ENCODE measurements around the gene SLC16A6.
"Not testable (repeated sequence)": the region's sequence is repeated elsewhere in the genome, so short reads cannot be mapped to it uniquely, and the experiment has no call there.

Gene SLC16A6

GRCh38 chr17:68255731-68256538 is 35.0 kb downstream of the SLC16A6 start:
- FAIRE-seq (peak; percentile 76), DNase-seq (ENCODE audit: insufficient read length, low spot score) (no peak)
- TF ChIP-seq SPI1 (IDR thresholded peaks at IDR 0.05; ENCODE audit: low read depth, low read length) (no peak), POLR2AphosphoS5 (IDR thresholded peaks at IDR 0.05; ENCODE audit: low read depth, low read length) (no peak), PAX5 (IDR thresholded peaks at IDR 0.05; ENCODE audit: insufficient read depth, low read length, severe bottlenecking) (no peak), POU2F2 (IDR thresholded peaks at IDR 0.05; ENCODE audit: low read depth, low read length) (no peak), POLR2A (IDR thresholded peaks at IDR 0.05; ENCODE audit: low read depth, low read length) (no peak), TAF1 (IDR thresholded peaks at IDR 0.05; ENCODE audit: low read depth, low read length) (no peak)

GRCh38 chr17:68255151-68255550 is 35.8 kb downstream of the SLC16A6 start:
- TF ChIP-seq SPI1 (IDR thresholded peaks at IDR 0.05; ENCODE audit: low read depth, low read length) (no peak), POU2F2 (IDR thresholded peaks at IDR 0.05; ENCODE audit: low read depth, low read length) (no peak), PAX5 (IDR thresholded peaks at IDR 0.05; ENCODE audit: insufficient read depth, low read length, severe bottlenecking) (no peak), TAF1 (IDR thresholded peaks at IDR 0.05; ENCODE audit: low read depth, low read length) (no peak), POLR2AphosphoS5 (IDR thresholded peaks at IDR 0.05; ENCODE audit: low read depth, low read length) (no peak), POLR2A (IDR thresholded peaks at IDR 0.05; ENCODE audit: low read depth, low read length) (no peak)
- DNase-seq (ENCODE audit: insufficient read length, low spot score) (no peak), FAIRE-seq (no peak)

DNA sequence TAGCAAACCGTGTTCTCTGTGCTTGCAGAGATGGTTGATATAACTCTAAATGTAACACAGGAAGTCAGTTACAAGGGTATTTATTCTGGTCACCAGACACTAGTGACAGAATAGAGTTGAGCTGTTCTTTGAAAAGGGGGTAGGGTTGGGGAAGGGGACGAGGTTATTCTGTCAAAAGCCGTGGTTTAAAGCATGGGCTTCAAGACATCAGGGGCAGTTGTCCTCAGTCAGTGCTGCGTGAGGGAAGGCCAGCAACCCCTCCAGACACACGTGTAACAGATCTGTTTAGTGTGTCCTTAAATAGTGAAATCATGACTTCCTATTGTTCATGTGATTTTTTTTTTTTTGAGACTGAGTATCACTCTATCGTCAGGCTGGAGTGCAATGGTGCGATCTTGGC is 37.5 kb downstream of the SLC16A6 start:
- FAIRE-seq = peak; percentile 74
- not testable (repeated sequence) for DNase-seq (ENCODE audit: insufficient read length, low spot score)

DNA sequence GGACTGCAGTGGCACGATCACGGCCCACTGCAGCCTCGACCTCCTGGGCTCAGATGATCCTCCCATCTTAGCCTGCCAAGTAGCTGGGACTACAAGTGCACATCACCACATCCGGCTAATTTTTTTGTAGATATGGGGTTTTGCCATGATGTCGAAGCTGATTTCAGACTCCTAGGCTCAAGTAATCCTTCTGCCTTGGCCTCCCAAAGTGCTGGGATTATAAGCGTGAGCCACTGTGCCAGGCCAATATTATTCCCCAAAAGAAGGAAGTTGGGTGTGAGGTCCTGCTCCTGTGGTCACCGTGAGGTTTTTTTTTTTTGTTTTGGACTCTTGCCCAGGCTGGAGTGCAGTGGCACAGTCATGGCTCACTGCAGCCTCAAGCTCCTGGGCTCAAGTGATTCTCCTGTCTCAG is 41.6 kb downstream of the SLC16A6 start:
- TF ChIP-seq TAF1 (IDR thresholded peaks at IDR 0.05; ENCODE audit: low read depth, low read length) (no peak), POU2F2 (IDR thresholded peaks at IDR 0.05; ENCODE audit: low read depth, low read length) (no peak), SPI1 (IDR thresholded peaks at IDR 0.05; ENCODE audit: low read depth, low read length) (no peak), PAX5 (IDR thresholded peaks at IDR 0.05; ENCODE audit: insufficient read depth, low read length, severe bottlenecking) (no peak), POLR2AphosphoS5 (IDR thresholded peaks at IDR 0.05; ENCODE audit: low read depth, low read length) (no peak), POLR2A (IDR thresholded peaks at IDR 0.05; ENCODE audit: low read depth, low read length) (no peak)
- DNase-seq (ENCODE audit: insufficient read length, low spot score) (no peak), FAIRE-seq (no peak)

DNA sequence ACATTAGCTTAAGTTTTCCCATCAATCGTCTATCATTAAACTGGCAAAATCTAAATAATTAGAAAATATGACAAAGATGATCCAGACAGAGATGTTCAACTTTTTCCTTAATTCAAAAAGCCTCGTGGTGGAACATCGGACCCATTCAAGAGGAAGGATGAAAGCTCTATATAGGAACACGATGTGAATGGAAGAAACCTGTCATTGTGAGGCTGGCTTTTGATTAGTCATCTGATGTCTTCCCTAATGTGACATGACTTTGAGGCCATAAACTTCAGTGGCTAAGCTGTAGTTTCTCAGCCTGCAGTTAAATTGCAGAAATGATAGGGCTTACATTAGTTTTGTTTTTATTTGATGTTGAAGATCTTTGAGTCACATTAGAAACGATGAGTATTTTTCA is 42.0 kb downstream of the SLC16A6 start:
- TF ChIP-seq POLR2A (IDR thresholded peaks at IDR 0.05; ENCODE audit: low read depth, low read length) (no peak; the same call in 1 of the 2 replicates), POU2F2 (IDR thresholded peaks at IDR 0.05; ENCODE audit: low read depth, low read length) (no peak), PAX5 (IDR thresholded peaks at IDR 0.05; ENCODE audit: insufficient read depth, low read length, severe bottlenecking) (no peak), POLR2AphosphoS5 (IDR thresholded peaks at IDR 0.05; ENCODE audit: low read depth, low read length) (no peak), TAF1 (IDR thresholded peaks at IDR 0.05; ENCODE audit: low read depth, low read length) (no peak), SPI1 (IDR thresholded peaks at IDR 0.05; ENCODE audit: low read depth, low read length) (no peak)
- no peak for FAIRE-seq
- DNase-seq (ENCODE audit: insufficient read length, low spot score) = no peak

- TF ChIP-seq POU2F2 (IDR thresholded peaks at IDR 0.05; ENCODE audit: low read depth, low read length) (no peak), POLR2AphosphoS5 (IDR thresholded peaks at IDR 0.05; ENCODE audit: low read depth, low read length) (0 out of 2 replicates have a peak, but pooled peaks have one; percentile 3), POLR2A (IDR thresholded peaks at IDR 0.05; ENCODE audit: low read depth, low read length) (peak; percentile 38), TAF1 (IDR thresholded peaks at IDR 0.05; ENCODE audit: low read depth, low read length) (no peak), PAX5 (IDR thresholded peaks at IDR 0.05; ENCODE audit: insufficient read depth, low read length, severe bottlenecking) (no peak)
- FAIRE-seq (no peak), DNase-seq (ENCODE audit: insufficient read length, low spot score) (no peak)
Measured at GRCh38 chr17:68248199-68248825, 42.6 kb downstream of the SLC16A6 start.

DNA sequence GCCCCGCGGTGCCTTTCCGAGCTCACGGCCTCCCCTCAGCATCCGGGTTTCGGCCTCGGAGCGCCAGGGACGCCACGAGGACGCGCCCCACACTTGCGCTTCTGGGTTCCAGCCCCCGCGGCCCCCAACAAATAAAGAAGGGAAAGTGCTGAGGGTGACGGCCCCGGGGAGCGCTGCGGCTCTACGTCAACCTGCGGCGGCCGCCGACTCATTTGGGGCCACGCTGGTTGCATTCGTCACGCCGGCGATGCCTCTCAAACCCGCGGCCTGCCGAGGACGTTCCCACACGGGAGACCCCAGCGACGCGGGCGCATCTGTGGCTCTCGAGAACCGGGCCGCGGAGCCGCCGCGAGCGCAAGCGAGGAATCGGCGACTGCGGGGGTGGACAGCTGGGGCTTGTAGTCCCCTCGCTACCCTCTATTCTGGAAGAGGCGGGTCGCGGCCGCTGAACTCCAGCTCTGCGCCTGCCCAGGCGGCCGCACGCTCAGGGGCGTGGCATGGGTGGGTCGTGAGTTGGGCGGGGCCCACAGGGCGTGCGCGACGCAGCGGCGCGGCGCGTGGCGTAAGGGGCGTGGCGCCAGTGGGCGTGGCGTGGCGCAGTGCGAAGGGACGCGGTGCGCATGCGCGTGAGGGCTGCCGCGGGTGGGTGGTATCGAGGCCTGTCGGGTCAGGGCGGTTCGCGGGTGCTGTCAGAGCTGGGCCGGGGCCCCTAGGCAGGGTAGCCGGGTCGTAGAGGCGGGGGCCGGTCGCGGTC is 43.3 kb downstream of the SLC16A6 start, which contains the start of gene AMZ2:
Gene AMZ2, plus strand, starts transcription at position 599 of the 754 bp plus-strand sequence. CDS start 2,145 bp downstream, outside the sequence.
- FAIRE-seq (peak; percentile 100), DNase-seq (ENCODE audit: insufficient read length, low spot score) (peak; percentile 75)
- TF ChIP-seq PAX5 (IDR thresholded peaks at IDR 0.05; ENCODE audit: insufficient read depth, low read length, severe bottlenecking) (peak; percentile 24), POLR2A (IDR thresholded peaks at IDR 0.05; ENCODE audit: low read depth, low read length) (peak; percentile 54), TAF1 (IDR thresholded peaks at IDR 0.05; ENCODE audit: low read depth, low read length) (peak; percentile 41; the same call in 1 of the 2 replicates), POU2F2 (IDR thresholded peaks at IDR 0.05; ENCODE audit: low read depth, low read length) (no peak; the same call in 1 of the 2 replicates), SPI1 (IDR thresholded peaks at IDR 0.05; ENCODE audit: low read depth, low read length) (no peak), POLR2AphosphoS5 (IDR thresholded peaks at IDR 0.05; ENCODE audit: low read depth, low read length) (peak; percentile 86)

GRCh38 chr17:68246271-68247028 is 44.5 kb downstream of the SLC16A6 start:
- FAIRE-seq (no peak), DNase-seq (ENCODE audit: insufficient read length, low spot score) (no peak)
- TF ChIP-seq POU2F2 (IDR thresholded peaks at IDR 0.05; ENCODE audit: low read depth, low read length) = no peak
- TF ChIP-seq SPI1 (IDR thresholded peaks at IDR 0.05; ENCODE audit: low read depth, low read length) = no peak
